Activated T-cell treated with anti-CD3 and anti-CD28 coated beads, Interleukin-2, amount 50 U/mL, for 48 hours (primary cell): Measurements from ENCODE around the gene IL36RN.

Experiments used
- DNase-seq, 2 experiments: peaks; one replicate each; pipeline ENCODE4 v3.0.0-alpha.2; 2020

IL36RN gene

GRCh38 chr2:113104054-113104611 lies 45.1 kb downstream of the IL36RN start:
- DNase-seq, result peak; percentile 58 to 70

DNA sequence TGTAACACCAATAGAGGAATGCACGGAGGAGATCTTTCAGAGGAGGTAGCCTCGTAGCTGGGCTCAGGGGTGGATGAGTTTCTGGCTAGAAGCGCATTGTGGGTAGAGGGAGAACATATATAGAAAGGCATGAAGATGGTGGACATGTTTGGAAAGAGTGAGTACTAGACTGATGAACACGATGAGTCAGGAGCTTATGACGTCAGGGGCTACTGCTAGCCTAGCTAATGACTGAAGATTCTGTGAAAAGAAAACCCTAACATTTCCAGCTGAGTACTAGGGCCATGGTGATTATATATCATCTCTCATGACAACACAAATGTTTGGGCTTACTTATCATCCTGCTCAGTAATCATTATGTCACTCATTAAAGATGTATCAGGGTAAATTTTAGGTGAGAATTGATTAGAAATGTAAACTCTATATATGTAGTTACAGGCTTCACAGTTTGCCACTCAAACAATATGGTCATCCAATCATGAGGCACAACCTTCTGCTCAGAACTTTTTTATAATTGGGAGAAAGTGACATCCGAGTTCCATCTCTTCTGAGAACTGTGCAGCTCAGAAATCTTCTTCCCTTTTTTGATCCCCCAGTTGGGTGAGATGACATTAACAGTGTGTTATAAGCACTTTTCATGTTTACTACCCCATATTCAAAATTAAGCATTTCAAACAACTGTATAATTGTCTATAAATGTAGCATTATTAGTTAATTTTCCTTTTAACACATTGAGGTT lies 46.2 kb downstream of the IL36RN start:
- DNase-seq, result peak; percentile 55 to 69

DNA sequence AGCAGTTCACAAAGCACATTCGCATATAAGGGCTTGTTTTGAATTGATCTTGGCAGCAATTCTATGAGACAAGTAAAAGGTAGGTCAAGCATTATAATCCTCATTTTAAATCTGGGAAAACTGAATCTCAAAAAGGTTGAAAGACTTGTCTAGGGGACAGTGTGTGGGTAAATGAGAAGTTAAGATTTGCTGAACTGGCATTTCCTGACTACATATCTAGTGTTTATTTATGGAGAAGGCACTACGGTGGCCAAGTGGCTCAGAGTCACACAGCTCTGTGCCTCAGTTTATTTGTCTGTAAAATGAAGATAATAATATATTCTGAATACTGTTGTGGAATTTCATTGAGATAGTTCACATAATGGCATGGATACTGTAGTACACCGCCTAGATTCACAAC lies 52.1 kb downstream of the IL36RN start:
- DNase-seq, result no peak

DNA sequence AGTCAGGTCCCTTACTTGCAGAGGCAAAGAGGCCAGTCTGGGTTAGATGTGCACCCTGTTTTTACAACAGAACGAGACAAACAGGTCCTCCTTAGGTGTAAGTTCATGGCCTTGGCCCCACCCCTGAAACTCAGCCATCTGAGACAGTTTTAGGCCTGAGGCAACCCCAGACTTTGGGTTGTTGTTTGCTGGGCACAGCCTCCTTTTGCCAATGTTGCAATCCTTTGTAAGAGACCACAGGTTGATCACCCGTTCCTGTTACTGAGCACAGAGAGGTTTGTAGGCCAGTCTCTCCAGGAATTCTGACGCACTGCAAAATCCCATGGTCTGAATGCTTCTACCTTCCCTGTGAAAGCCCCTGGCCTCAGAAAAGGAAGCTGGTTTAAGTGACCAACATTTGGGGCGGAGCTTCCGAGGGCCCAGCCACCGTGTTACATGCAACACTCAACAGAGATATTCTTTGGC lies 52.9 kb downstream of the IL36RN start:
- no peak for DNase-seq

DNA sequence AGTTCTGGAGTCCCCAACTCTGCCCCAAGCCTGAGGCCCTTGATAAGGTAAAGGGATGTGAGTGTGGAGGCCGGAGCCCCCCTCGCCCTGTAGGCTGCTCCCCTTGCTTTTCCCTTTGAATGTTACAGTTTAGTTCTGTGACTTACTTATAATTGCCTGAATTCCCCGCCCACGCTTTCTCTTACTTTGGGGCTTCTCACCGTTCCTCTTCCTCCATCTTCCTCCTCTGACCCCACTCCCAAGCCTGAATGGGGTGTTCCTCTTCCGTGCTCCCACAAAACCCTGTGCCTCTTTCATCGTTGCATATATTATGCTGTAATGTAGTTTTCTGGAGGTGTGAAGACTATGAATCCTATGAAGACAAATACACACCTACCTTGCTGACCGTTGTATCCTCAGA lies 53.4 kb downstream of the IL36RN start:
- no peak for DNase-seq

- DNase-seq, result no peak
Measured at GRCh38 chr2:113112871-113113270, 53.9 kb downstream of the IL36RN start.

DNA sequence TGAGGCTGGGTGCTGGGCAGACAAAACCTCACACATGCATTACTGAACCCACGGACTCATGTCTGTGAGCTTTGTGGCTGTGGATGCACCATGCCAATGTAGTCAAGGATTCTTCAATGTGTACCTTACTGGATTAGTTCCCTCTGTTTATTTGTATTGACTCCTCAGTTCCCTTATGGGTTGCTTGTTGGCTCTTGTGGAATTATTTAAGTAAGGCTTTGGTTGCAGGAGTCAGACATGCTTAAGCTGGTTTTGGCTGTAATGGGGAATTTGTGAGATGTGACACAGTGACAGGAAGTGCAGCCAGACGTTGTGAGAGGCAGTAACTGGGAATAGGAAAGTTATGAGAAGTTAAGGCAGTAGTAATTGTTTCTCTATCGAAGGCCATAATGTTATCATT lies 54.8 kb downstream of the IL36RN start:
- no peak for DNase-seq
